ENCODE measurements around the gene IGFLR1. TPM values are rescaled to one million over a fixed set of nuclear protein-coding genes. Genes with fewer than 3 reads are reported as not detected.

The IGFLR1 gene
- total and polyA plus RNA-seq, 9 of the 15 experiments (the other 6 are each of a cell fraction or from before 2014, with no cell fraction given), result 1.0 to 14.3 (median 4.6) TPM

DNA sequence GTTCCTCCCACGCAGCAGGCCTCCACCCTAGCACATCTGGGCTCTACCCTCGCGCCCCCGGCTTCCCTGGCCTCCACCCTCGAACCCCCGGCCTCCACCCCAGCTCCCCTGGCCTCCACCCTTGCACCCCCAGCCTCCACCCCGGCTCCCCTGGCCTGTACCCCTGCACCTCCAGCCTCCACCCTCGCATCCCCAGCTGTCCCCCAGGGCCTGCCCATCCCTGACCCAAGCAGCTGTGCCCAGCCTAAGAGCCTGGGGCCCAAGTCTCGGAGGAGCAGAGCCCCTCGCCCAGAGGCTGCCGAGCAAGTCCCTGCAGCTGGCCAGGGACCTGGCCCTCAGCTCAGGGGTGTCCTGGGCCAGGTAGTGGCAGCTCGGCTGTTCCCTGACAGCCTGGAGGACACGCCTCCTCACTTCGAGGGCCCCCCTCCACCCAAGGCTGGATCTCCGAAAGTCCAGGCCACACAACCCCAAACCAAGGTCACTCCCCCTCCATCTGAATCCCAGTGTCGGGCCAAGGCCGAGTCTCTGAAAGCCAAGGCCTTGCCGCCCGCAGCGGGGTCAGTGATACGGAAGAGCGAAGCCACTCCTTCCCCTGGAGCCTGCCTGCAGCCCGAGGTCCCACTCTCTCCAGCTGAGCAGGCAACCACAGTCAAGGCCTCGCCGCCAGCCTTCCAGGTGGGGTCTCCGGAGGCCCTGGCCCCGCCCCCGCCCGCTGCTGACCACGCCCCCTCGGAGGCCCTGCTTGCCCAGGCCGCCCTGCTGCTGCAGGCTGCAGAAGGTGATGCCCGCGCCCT, 25.2 kb upstream of the IGFLR1 start:
- ATAC-seq (peak; percentile 40), FAIRE-seq (no peak), DNase-seq (ENCODE audit: extremely low read depth in 1 of 4, low spot score in 3 of 4) (peak in 1 of 4 experiments; percentile 8)
- POLR2A ChIA-PET, result interaction anchor here (0.6 to 1.2 kb wide), 4 partner anchors 10 to 52 kb away, joined by 3 read pairs; partner anchors contain the start of gene PROSER3
- no peak overlapping the region for H2AFZ ChIP-seq (ENCODE audit: low read depth, low read length)
- H3K27ac ChIP-seq (ENCODE audit: extremely low read depth, low read depth, low read length), result no peak overlapping the region
- TF ChIP-seq RBFOX2 (IDR thresholded peaks at IDR 0.05; ENCODE audit: low read depth, low read length) (0 out of 2 replicates have a peak, but pooled peaks have one; percentile 37), POLR2G (IDR thresholded peaks at IDR 0.05; ENCODE audit: low read depth, low read length) (peak; percentile 59), HDAC6 (IDR thresholded peaks at IDR 0.05; ENCODE audit: low read depth, low read length) (no peak)
- H3K27me3 ChIP-seq (ENCODE audit: control insufficient read depth in 2 of 2, insufficient read depth in 2 of 2, low read length in 2 of 2), result no peaks in the 10 kb centered on the region
- no peak overlapping the region for H3K4me2 ChIP-seq (ENCODE audit: insufficient read depth, low read length)
- no peaks in the 10 kb centered on the region for H4K20me1 ChIP-seq (replicated peaks; ENCODE audit: control insufficient read depth, insufficient read depth, low read length)
- H3K36me3 ChIP-seq (ENCODE audit: control insufficient read depth, insufficient read depth, low read length), result peaks cover 35% of the 10 kb centered on the region; the same call in 1 of the 3 replicates
- peaks cover 0 to 19% of the 10 kb centered on the region in 2 experiments; a peak in 2 of 5 replicates for H3K4me1 ChIP-seq (replicated peaks in 1 of 2; ENCODE audit: control insufficient read depth in 2 of 2, insufficient read depth in 2 of 2, low read length in 2 of 2)
- no TSS peak for BruUV-seq (replicated peaks)
- CTCF ChIA-PET (ENCODE audit: low intra/inter-chr PET ratio), result no interaction called here
- no peak overlapping the region for H3K4me3 ChIP-seq
- no peaks in the 10 kb centered on the region for H3K79me2 ChIP-seq (ENCODE audit: control insufficient read depth, insufficient read depth, low read length)
- H3K9ac ChIP-seq (ENCODE audit: insufficient read depth in 1 of 2, low read depth in 2 of 2, low read length in 2 of 2), result 0 out of 4 replicates have a peak overlapping the region, but pooled peaks of 1 of the 2 experiments have one; percentile 26
- H3K9me3 ChIP-seq (replicated peaks; ENCODE audit: control insufficient read depth, insufficient read depth, low read depth, low read length), result no peaks in the 10 kb centered on the region
- H3K9me1 ChIP-seq (ENCODE audit: control insufficient read depth, insufficient read depth, low read length), result no peaks in the 10 kb centered on the region
- intact Hi-C loops (cut with micrococcal nuclease) (no loop called here), in situ Hi-C loops (cut with MboI) (no loop called here)
- WGBS (ENCODE audit: insufficient coverage, low coverage, missing lambda C conversion rate), result 85% methylated on average over 14 of the region's 34 CpGs
